ENCODE measurements around the gene CCNE1. TPM values are rescaled to one million over a fixed set of nuclear protein-coding genes. Genes with fewer than 3 reads are reported as not detected.
A peak's percentile ranks its signal among the peaks of the same experiment; 100 is the strongest.

CCNE1 gene
- polyA plus RNA-seq, 1 donor (not counting 4 experiments of a cell fraction or from before 2014, with no cell fraction given) = 11.2 TPM

DNA sequence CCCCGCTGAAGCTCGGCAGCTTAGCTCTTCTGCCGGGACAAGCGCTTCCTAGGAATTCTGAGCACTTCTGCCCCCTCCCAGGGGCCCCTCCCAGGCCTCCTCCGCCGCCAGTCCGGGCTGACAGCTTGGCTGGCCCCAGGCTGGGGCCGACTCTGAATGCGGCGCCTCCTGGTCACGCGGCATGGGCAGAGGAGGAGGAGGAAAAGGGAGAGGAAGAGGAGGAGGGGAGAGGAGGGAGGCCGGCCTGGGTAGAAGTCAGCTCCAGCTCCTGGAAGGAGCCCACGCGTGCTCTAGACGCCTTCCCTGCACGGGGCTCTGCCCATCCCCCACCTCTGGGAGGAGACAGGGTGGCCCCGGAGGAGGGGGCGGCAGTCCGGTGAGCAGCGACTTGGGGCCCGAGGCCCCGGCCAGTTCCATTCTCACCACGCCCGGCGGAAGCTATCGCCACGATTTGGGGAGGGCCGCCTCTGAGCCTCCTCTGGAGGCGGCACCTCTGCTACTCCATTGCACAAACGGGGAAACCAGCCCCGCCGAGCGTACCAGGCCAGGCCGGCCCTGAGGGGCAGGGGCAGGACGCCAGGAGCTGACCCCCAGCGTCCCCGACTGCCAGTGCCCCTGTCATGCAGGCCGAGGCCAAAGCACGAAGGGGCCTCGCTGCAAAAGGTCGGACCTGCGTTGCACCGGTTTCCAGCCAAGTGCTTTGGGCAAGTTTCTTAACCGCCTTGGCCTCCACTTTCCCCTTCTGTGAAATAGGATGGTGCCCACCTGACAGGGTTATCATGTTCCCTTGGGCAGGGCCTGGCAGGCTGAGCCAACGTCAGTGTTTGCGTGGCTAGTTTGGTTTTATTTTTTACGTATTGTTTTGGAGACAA, 31.6 kb downstream of the CCNE1 start:
- DNase-seq (ENCODE audit: low read depth, low spot score) (no peak), FAIRE-seq (no peak)
- no peak for TF ChIP-seq EZH2 (IDR thresholded peaks at IDR 0.05; ENCODE audit: low read length)
- TF ChIP-seq, protein P1, sequence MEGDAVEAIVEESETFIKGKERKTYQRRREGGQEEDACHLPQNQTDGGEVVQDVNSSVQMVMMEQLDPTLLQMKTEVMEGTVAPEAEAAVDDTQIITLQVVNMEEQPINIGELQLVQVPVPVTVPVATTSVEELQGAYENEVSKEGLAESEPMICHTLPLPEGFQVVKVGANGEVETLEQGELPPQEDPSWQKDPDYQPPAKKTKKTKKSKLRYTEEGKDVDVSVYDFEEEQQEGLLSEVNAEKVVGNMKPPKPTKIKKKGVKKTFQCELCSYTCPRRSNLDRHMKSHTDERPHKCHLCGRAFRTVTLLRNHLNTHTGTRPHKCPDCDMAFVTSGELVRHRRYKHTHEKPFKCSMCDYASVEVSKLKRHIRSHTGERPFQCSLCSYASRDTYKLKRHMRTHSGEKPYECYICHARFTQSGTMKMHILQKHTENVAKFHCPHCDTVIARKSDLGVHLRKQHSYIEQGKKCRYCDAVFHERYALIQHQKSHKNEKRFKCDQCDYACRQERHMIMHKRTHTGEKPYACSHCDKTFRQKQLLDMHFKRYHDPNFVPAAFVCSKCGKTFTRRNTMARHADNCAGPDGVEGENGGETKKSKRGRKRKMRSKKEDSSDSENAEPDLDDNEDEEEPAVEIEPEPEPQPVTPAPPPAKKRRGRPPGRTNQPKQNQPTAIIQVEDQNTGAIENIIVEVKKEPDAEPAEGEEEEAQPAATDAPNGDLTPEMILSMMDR (optimal IDR thresholded peaks at IDR 0.05 in 1 of 3, IDR thresholded peaks at IDR 0.05 in 1 of 3, conservative IDR thresholded peaks at IDR 0.05 in 1 of 3; ENCODE audit: extremely low read depth in 1 of 3, insufficient read depth in 2 of 3, low read length in 3 of 3) = no peak
- H3K36me3 ChIP-seq (ENCODE audit: control insufficient read depth in 2 of 2, extremely low read depth in 1 of 2, insufficient read depth in 2 of 2, low read length in 2 of 2) = no peaks in the 10 kb centered on the region
- H3K4me1 ChIP-seq (ENCODE audit: control insufficient read depth, extremely low read depth, insufficient read depth, low read length) = peaks cover 32% of the 10 kb centered on the region
- H3K79me2 ChIP-seq (ENCODE audit: control insufficient read depth, insufficient read depth, low read length) = no peaks in the 10 kb centered on the region
- no peaks in the 10 kb centered on the region for H4K20me1 ChIP-seq (ENCODE audit: control insufficient read depth, extremely low read depth, insufficient read depth, low read length)
- peak overlapping the region; percentile 27 for H2AFZ ChIP-seq (ENCODE audit: control insufficient read depth, low read length)
- H3K9me3 ChIP-seq (ENCODE audit: control insufficient read depth, low read depth, low read length) = no peaks in the 10 kb centered on the region
- H3K4me3 ChIP-seq (ENCODE audit: control insufficient read depth in 2 of 3, extremely low read depth in 1 of 3, insufficient read depth in 2 of 3, low read depth in 1 of 3, low read length in 3 of 3) = peak overlapping the region in 1 of 3 experiments; percentile 40
- no peaks in the 10 kb centered on the region for H3K27me3 ChIP-seq (ENCODE audit: control insufficient read depth, extremely low read depth, insufficient read depth, low read length)
- no peaks in the 10 kb centered on the region for H3K9me1 ChIP-seq (ENCODE audit: control insufficient read depth, extremely low read depth, insufficient read depth, low read length)
- peak overlapping the region; percentile 63 for H3K4me2 ChIP-seq (ENCODE audit: control insufficient read depth, extremely low read depth, insufficient read depth, low read depth, low read length)
- dilution Hi-C loops (cut with MboI; ENCODE audit: extremely low pct_ligation_motif_present, low sequenced_read_pairs) = no loop called here
- no peak overlapping the region for H3K27ac ChIP-seq (ENCODE audit: control insufficient read depth, insufficient read depth, low read length)
- H3K9ac ChIP-seq (ENCODE audit: control insufficient read depth, extremely low read depth, insufficient read depth, low read length) = peak overlapping the region; percentile 26

DNA sequence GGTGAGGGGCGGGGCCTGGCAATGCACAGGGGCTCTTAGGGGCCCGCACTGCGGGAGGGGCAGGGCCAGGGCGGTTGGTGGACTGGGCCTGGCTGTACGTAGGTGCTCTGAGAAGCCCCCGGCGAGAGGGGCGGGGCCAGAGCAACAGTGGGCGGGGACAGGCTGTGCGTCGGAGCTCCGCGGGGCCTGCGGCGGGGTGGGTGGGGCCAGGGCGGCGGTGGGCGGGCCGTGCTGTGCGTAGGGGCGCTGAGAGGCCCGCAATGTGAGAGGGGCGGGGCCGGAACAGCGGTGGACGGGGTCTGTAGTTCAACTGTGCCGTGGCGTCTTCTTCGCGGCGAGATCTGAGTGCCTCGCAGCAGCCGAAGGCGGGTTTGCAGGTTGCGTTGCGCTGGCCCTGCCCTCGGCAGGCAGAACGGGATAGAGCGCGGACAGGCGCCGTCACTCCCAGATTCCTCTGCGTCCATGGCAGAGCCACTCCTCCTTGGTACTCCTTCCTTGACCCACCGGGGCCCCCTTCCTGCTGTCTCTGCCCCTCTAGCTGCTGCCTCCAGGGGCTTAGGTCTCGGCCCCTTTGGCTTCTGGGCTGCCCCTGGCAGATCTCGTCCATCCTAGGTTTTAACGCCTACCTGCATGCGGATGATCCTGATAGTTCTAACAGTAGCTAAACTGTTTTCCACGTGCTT, 33.2 kb downstream of the CCNE1 start:
- TF ChIP-seq, protein P1 (optimal IDR thresholded peaks at IDR 0.05 in 1 of 3, IDR thresholded peaks at IDR 0.05 in 1 of 3, conservative IDR thresholded peaks at IDR 0.05 in 1 of 3; ENCODE audit: extremely low read depth in 1 of 3, insufficient read depth in 2 of 3, low read length in 3 of 3) = no peak
- no peak for TF ChIP-seq EZH2 (IDR thresholded peaks at IDR 0.05; ENCODE audit: low read length)
- Histone ChIP-seq H4K20me1 (ENCODE audit: control insufficient read depth, extremely low read depth, insufficient read depth, low read length) (no peaks in the 10 kb centered on the region), H2AFZ (ENCODE audit: control insufficient read depth, low read length) (peak overlapping the region; percentile 96), H3K27me3 (ENCODE audit: control insufficient read depth, extremely low read depth, insufficient read depth, low read length) (no peaks in the 10 kb centered on the region), H3K4me2 (ENCODE audit: control insufficient read depth, extremely low read depth, insufficient read depth, low read depth, low read length) (peak overlapping the region; percentile 99), H3K4me3 (ENCODE audit: control insufficient read depth in 2 of 3, extremely low read depth in 1 of 3, insufficient read depth in 2 of 3, low read depth in 1 of 3, low read length in 3 of 3) (peak overlapping the region; percentile 61 to 86 (median 84)), H3K9me1 (ENCODE audit: control insufficient read depth, extremely low read depth, insufficient read depth, low read length) (no peaks in the 10 kb centered on the region), H3K36me3 (ENCODE audit: control insufficient read depth in 2 of 2, extremely low read depth in 1 of 2, insufficient read depth in 2 of 2, low read length in 2 of 2) (no peaks in the 10 kb centered on the region), H3K9ac (ENCODE audit: control insufficient read depth, extremely low read depth, insufficient read depth, low read length) (peak overlapping the region; percentile 77), H3K79me2 (ENCODE audit: control insufficient read depth, insufficient read depth, low read length) (no peaks in the 10 kb centered on the region), H3K9me3 (ENCODE audit: control insufficient read depth, low read depth, low read length) (no peaks in the 10 kb centered on the region), H3K4me1 (ENCODE audit: control insufficient read depth, extremely low read depth, insufficient read depth, low read length) (peaks cover 29% of the 10 kb centered on the region), H3K27ac (ENCODE audit: control insufficient read depth, insufficient read depth, low read length) (peak overlapping the region; percentile 52)
- dilution Hi-C loops (cut with MboI; ENCODE audit: extremely low pct_ligation_motif_present, low sequenced_read_pairs) = no loop called here
- peak; percentile 36 for FAIRE-seq
- peak; percentile 65 for DNase-seq (ENCODE audit: low read depth, low spot score)

Measured in keratinocyte (primary cell).